Measurements from ENCODE around the gene MRPS11.
"Not testable (repeated sequence)": the region's sequence is repeated elsewhere in the genome, so short reads cannot be mapped to it uniquely, and the experiment has no call there.

Gene MRPS11

GRCh38 chr15:88467073-88467934, at the start of gene MRPS11, which contains the start of gene MRPL46:
TSS of gene MRPS11 (plus strand) at chr15:88467708. CDS start at chr15:88467718, 10 bp downstream.
TSS of gene MRPL46 (minus strand) at chr15:88467388. CDS start at chr15:88467377, 11 bp downstream.
- DNase-seq (ENCODE audit: low spot score): peak; percentile 90

GRCh38 chr15:88419830-88420229, 47.7 kb upstream of the MRPS11 start:
- no peak for DNase-seq (ENCODE audit: low spot score)

GRCh38 chr15:88423331-88423730, 44.2 kb upstream of the MRPS11 start:
- DNase-seq (ENCODE audit: low spot score): no peak

GRCh38 chr15:88426304-88426703, 41.2 kb upstream of the MRPS11 start:
- DNase-seq (ENCODE audit: low spot score): no peak

- no peak for DNase-seq (ENCODE audit: low spot score)
Measured at GRCh38 chr15:88428053-88428452, 39.5 kb upstream of the MRPS11 start.

- DNase-seq (ENCODE audit: low spot score): no peak
Measured at GRCh38 chr15:88428805-88429605, 38.5 kb upstream of the MRPS11 start.

- DNase-seq (ENCODE audit: low spot score): no peak
Measured at GRCh38 chr15:88430051-88430450, 37.5 kb upstream of the MRPS11 start.

- DNase-seq (ENCODE audit: low spot score): no peak
Measured at GRCh38 chr15:88431441-88431840, 36.1 kb upstream of the MRPS11 start.

- no peak for DNase-seq (ENCODE audit: low spot score)
Measured at GRCh38 chr15:88433046-88433685, 34.3 kb upstream of the MRPS11 start.

- not testable (repeated sequence) for DNase-seq (ENCODE audit: low spot score)
Measured at GRCh38 chr15:88434106-88434505, 33.4 kb upstream of the MRPS11 start.

- no peak for DNase-seq (ENCODE audit: low spot score)
Measured at GRCh38 chr15:88438181-88438580, 29.3 kb upstream of the MRPS11 start.

GRCh38 chr15:88440021-88440420, 27.5 kb upstream of the MRPS11 start:
- DNase-seq (ENCODE audit: low spot score): peak; percentile 24

- no peak for DNase-seq (ENCODE audit: low spot score)
Measured at GRCh38 chr15:88441076-88441730, 26.3 kb upstream of the MRPS11 start.

GRCh38 chr15:88447206-88447605, 20.3 kb upstream of the MRPS11 start:
- DNase-seq (ENCODE audit: low spot score): no peak

- DNase-seq (ENCODE audit: low spot score): no peak
Measured at GRCh38 chr15:88447741-88448140, 19.8 kb upstream of the MRPS11 start.

GRCh38 chr15:88448991-88449461, 18.5 kb upstream of the MRPS11 start:
- no peak for DNase-seq (ENCODE audit: low spot score)

GRCh38 chr15:88449581-88449980, 17.9 kb upstream of the MRPS11 start:
- DNase-seq (ENCODE audit: low spot score): no peak

- peak; percentile 67 for DNase-seq (ENCODE audit: low spot score)
Measured at GRCh38 chr15:88450125-88450798, 17.2 kb upstream of the MRPS11 start.

GRCh38 chr15:88453651-88454050, 13.9 kb upstream of the MRPS11 start:
- no peak for DNase-seq (ENCODE audit: low spot score)

- peak; percentile 64 for DNase-seq (ENCODE audit: low spot score)
Measured at GRCh38 chr15:88454236-88454635, 13.3 kb upstream of the MRPS11 start.

All from kidney capillary endothelial cell (primary cell).